SJSA1 (cell line): ENCODE measurements around the gene SCN7A. TPM values are rescaled to one million over a fixed set of nuclear protein-coding genes. Genes with fewer than 3 reads are reported as not detected.

Experiments used
- DNase-seq, 2 experiments: peaks; one replicate each; pipeline ENCODE4 v3.0.0-alpha.2; 2015 to 2020; ENCODE audit warnings: low spot score in 2 of 2, low read depth in 1 of 2
- H3K27ac ChIP-seq: fragments of 250-450 bp; sonication (Bioruptor Pico); 2 replicates; pipeline ENCODE4 v1.5.1; 2020; ENCODE audit warnings: mild to moderate bottlenecking, moderate library complexity
- H3K27me3 ChIP-seq: fragments of 250-450 bp; sonication (Bioruptor Pico); replicated peaks from 2 replicates; pipeline ENCODE4 v1.5.1; 2020; ENCODE audit warnings: mild to moderate bottlenecking, moderate library complexity
- H3K36me3 ChIP-seq: fragments of 250-450 bp; sonication (Bioruptor Pico); 2 replicates; pipeline ENCODE4 v1.5.1; 2020; ENCODE audit warnings: mild to moderate bottlenecking
- H3K4me1 ChIP-seq: fragments of 250-450 bp; sonication (Bioruptor Pico); replicated peaks from 2 replicates; pipeline ENCODE4 v1.6.1; 2021; ENCODE audit warnings: mild to moderate bottlenecking
- H3K4me3 ChIP-seq: fragments of 250-450 bp; sonication (Bioruptor Pico); 2 replicates; pipeline ENCODE4 v1.5.1; 2020; ENCODE audit warnings: mild to moderate bottlenecking
- H3K9me3 ChIP-seq: fragments of 250-450 bp; sonication (Bioruptor Pico); replicated peaks from 2 replicates; pipeline ENCODE4 v1.5.1; 2020; ENCODE audit warnings: mild to moderate bottlenecking
- total RNA-seq: library from RNA; depleted of rRNA; stranded (reverse); fragments of >200 nt; shearing (Covaris generic); gene quantifications from 2 replicates; pipeline ENCODE4 v1.2.3, GENCODE V29; 2014; rRNA removed

SCN7A gene
- total RNA-seq: 0.05 TPM in 1 of 2 replicates, not detected in the other

- Histone ChIP-seq H3K9me3 (no peaks in the 10 kb centered on the region), H3K4me1 (no peaks in the 10 kb centered on the region), H3K36me3 (no peaks in the 10 kb centered on the region), H3K4me3 (no peak within 1 kb of the TSS), H3K27me3 (peaks cover 20% of the 10 kb centered on the region), H3K27ac (no peak within 1 kb of the TSS)
- DNase-seq: no peak
Observed at GRCh38 chr2:166494140-166494624, at the start of gene SCN7A. TSS of gene SCN7A (minus strand) at chr2:166494249. CDS start at chr2:166477696, 16,553 bp downstream.

- no peak overlapping the region for H3K4me3 ChIP-seq
- H3K36me3 ChIP-seq: no peaks in the 10 kb centered on the region
Observed at GRCh38 chr2:166539340-166540162, 45.5 kb upstream of the SCN7A start.

GRCh38 chr2:166536111-166536510, 42.1 kb upstream of the SCN7A start:
- DNase-seq: no peak
- H3K4me3 ChIP-seq: no peak overlapping the region
- H3K27ac ChIP-seq: no peak overlapping the region
- no peaks in the 10 kb centered on the region for H3K36me3 ChIP-seq
- H3K27me3 ChIP-seq: no peaks in the 10 kb centered on the region
- H3K9me3 ChIP-seq: no peaks in the 10 kb centered on the region
- H3K4me1 ChIP-seq: no peaks in the 10 kb centered on the region

More at GRCh38 chr2:166539340-166540162, 45.5 kb upstream of the SCN7A start:
- Histone ChIP-seq H3K27ac (no peak overlapping the region), H3K27me3 (no peaks in the 10 kb centered on the region), H3K9me3 (no peaks in the 10 kb centered on the region), H3K4me1 (no peaks in the 10 kb centered on the region)
- DNase-seq: peak in 1 of 2 experiments; percentile 38

GRCh38 chr2:166521155-166521554, 27.1 kb upstream of the SCN7A start:
- no peak overlapping the region for H3K27ac ChIP-seq
- 0 out of 2 replicates have a peak, but pooled peaks cover 9% of the 10 kb centered on the region for H3K27me3 ChIP-seq
- H3K4me1 ChIP-seq: no peaks in the 10 kb centered on the region
- no peak overlapping the region for H3K4me3 ChIP-seq
- no peaks in the 10 kb centered on the region for H3K36me3 ChIP-seq
- H3K9me3 ChIP-seq: no peaks in the 10 kb centered on the region
- DNase-seq: no peak

- Histone ChIP-seq H3K36me3 (no peaks in the 10 kb centered on the region), H3K27me3 (0 out of 2 replicates have a peak, but pooled peaks cover 9% of the 10 kb centered on the region), H3K4me1 (no peaks in the 10 kb centered on the region), H3K27ac (no peak overlapping the region), H3K4me3 (no peak overlapping the region), H3K9me3 (no peaks in the 10 kb centered on the region)
- no peak for DNase-seq
Observed at GRCh38 chr2:166520604-166521003, 26.6 kb upstream of the SCN7A start.

GRCh38 chr2:166519391-166519962, 25.4 kb upstream of the SCN7A start:
- no peak for DNase-seq
- no peaks in the 10 kb centered on the region for H3K4me1 ChIP-seq
- H3K27ac ChIP-seq: no peak overlapping the region
- no peaks in the 10 kb centered on the region for H3K9me3 ChIP-seq
- no peak overlapping the region for H3K4me3 ChIP-seq
- H3K36me3 ChIP-seq: no peaks in the 10 kb centered on the region
- 0 out of 2 replicates have a peak, but pooled peaks cover 9% of the 10 kb centered on the region for H3K27me3 ChIP-seq

GRCh38 chr2:166518634-166519390, 24.8 kb upstream of the SCN7A start:
- H3K36me3 ChIP-seq: no peaks in the 10 kb centered on the region
- no peak for DNase-seq
- H3K27me3 ChIP-seq: 0 out of 2 replicates have a peak, but pooled peaks cover 9% of the 10 kb centered on the region
- H3K4me1 ChIP-seq: no peaks in the 10 kb centered on the region
- no peaks in the 10 kb centered on the region for H3K9me3 ChIP-seq
- no peak overlapping the region for H3K27ac ChIP-seq
- H3K4me3 ChIP-seq: no peak overlapping the region

- Histone ChIP-seq H3K4me3 (no peak overlapping the region), H3K27ac (no peak overlapping the region), H3K36me3 (no peaks in the 10 kb centered on the region), H3K4me1 (no peaks in the 10 kb centered on the region), H3K27me3 (0 out of 2 replicates have a peak, but pooled peaks cover 9% of the 10 kb centered on the region), H3K9me3 (no peaks in the 10 kb centered on the region)
- no peak for DNase-seq
Observed at GRCh38 chr2:166517533-166518061, 23.5 kb upstream of the SCN7A start.

GRCh38 chr2:166516712-166517303, 22.8 kb upstream of the SCN7A start:
- peak in 1 of 2 experiments; percentile 6 for DNase-seq
- H3K27me3 ChIP-seq: 0 out of 2 replicates have a peak, but pooled peaks cover 6% of the 10 kb centered on the region
- H3K27ac ChIP-seq: no peak overlapping the region
- no peaks in the 10 kb centered on the region for H3K4me1 ChIP-seq
- no peaks in the 10 kb centered on the region for H3K36me3 ChIP-seq
- no peak overlapping the region for H3K4me3 ChIP-seq
- H3K9me3 ChIP-seq: no peaks in the 10 kb centered on the region

- 0 out of 2 replicates have a peak, but pooled peaks cover 3% of the 10 kb centered on the region for H3K27me3 ChIP-seq
Observed at GRCh38 chr2:166513952-166514351, 19.9 kb upstream of the SCN7A start.

GRCh38 chr2:166499281-166499680, 5.2 kb upstream of the SCN7A start:
- no peak for DNase-seq
- no peaks in the 10 kb centered on the region for H3K4me1 ChIP-seq
- no peak overlapping the region for H3K4me3 ChIP-seq
- H3K36me3 ChIP-seq: no peaks in the 10 kb centered on the region
- H3K9me3 ChIP-seq: no peaks in the 10 kb centered on the region
- peaks cover 16% of the 10 kb centered on the region; the same call in 1 of the 2 replicates for H3K27me3 ChIP-seq
- H3K27ac ChIP-seq: no peak overlapping the region

More at GRCh38 chr2:166513952-166514351, 19.9 kb upstream of the SCN7A start:
- DNase-seq: no peak
- Histone ChIP-seq H3K4me3 (no peak overlapping the region), H3K27ac (no peak overlapping the region), H3K4me1 (no peaks in the 10 kb centered on the region), H3K36me3 (no peaks in the 10 kb centered on the region), H3K9me3 (no peaks in the 10 kb centered on the region)

GRCh38 chr2:166491461-166491860, 2.6 kb downstream of the SCN7A start:
- Histone ChIP-seq H3K4me3 (no peak overlapping the region), H3K27ac (no peak overlapping the region), H3K27me3 (peaks cover 14% of the 10 kb centered on the region; the same call in 1 of the 2 replicates), H3K9me3 (no peaks in the 10 kb centered on the region), H3K4me1 (no peaks in the 10 kb centered on the region), H3K36me3 (no peaks in the 10 kb centered on the region)
- DNase-seq: no peak

GRCh38 chr2:166487171-166487570, 6.9 kb downstream of the SCN7A start:
- H3K27ac ChIP-seq: no peak overlapping the region
- no peaks in the 10 kb centered on the region for H3K9me3 ChIP-seq
- no peak for DNase-seq
- H3K27me3 ChIP-seq: no peaks in the 10 kb centered on the region; the same call in 1 of the 2 replicates
- H3K4me3 ChIP-seq: no peak overlapping the region
- no peaks in the 10 kb centered on the region for H3K4me1 ChIP-seq
- H3K36me3 ChIP-seq: no peaks in the 10 kb centered on the region
